Liver (tissue), 9 donors: ENCODE results near the gene HSPA4L. TPM values are rescaled to one million over a fixed set of nuclear protein-coding genes. Genes with fewer than 3 reads are reported as not detected.

Source experiments
- DNase-seq: peaks from one replicate; pipeline ENCODE4 v3.0.0-alpha.2; 2017; ENCODE audit warnings: low spot score
- H3K27ac ChIP-seq, 2 donors: one replicate each; pipeline ENCODE4 v1.7.0; 2013; ENCODE audit warnings: inconsistent platforms in 2 of 2, low read length in 2 of 2, control low read depth in 1 of 2, low read depth in 1 of 2, mild to moderate bottlenecking in 1 of 2
- H3K27me3 ChIP-seq, 4 donors: one replicate each; pipeline versions ENCODE4 v1.6.1 to v1.7.0; 2013; ENCODE audit warnings: low read length in 3 of 4, inconsistent platforms in 1 of 4, mild to moderate bottlenecking in 1 of 4, moderate library complexity in 1 of 4; ENCODE audit not compliant: control insufficient read depth in 4 of 4, insufficient read depth in 4 of 4
- H3K36me3 ChIP-seq, 4 donors: one replicate each; pipeline versions ENCODE4 v1.6.1 to v1.7.0; 2013; ENCODE audit warnings: low read length in 3 of 4, mild to moderate bottlenecking in 3 of 4, low read depth in 1 of 4, moderate library complexity in 1 of 4; ENCODE audit not compliant: control insufficient read depth in 4 of 4, insufficient read depth in 3 of 4
- H3K4me1 ChIP-seq, 4 donors: one replicate each; pipeline versions ENCODE4 v1.6.1 to v1.7.0; 2013; ENCODE audit warnings: low read length in 3 of 4, mild to moderate bottlenecking in 3 of 4, moderate library complexity in 1 of 4; ENCODE audit not compliant: control insufficient read depth in 4 of 4, insufficient read depth in 4 of 4
- H3K4me3 ChIP-seq, 3 donors: one replicate each; pipeline versions ENCODE4 v1.6.1 to v1.7.0; 2013; ENCODE audit warnings: low read length in 3 of 3, control low read depth in 1 of 3, low read depth in 1 of 3, mild to moderate bottlenecking in 1 of 3
- H3K9ac ChIP-seq, 2 donors: one replicate each; pipeline ENCODE4 v1.7.0; 2013; ENCODE audit warnings: low read length in 2 of 2, mild to moderate bottlenecking in 2 of 2, moderate library complexity in 2 of 2, control low read depth in 1 of 2, low read depth in 1 of 2
- H3K9me3 ChIP-seq, 4 donors: one replicate each; pipeline versions ENCODE4 v1.6.1 to v1.7.0; 2013; ENCODE audit warnings: low read length in 3 of 4; ENCODE audit not compliant: control insufficient read depth in 4 of 4
- EGR1 ChIP-seq, 2 donors: IDR thresholded peaks; 2 replicates each; pipeline ENCODE4 v1.6.1; 2016 to 2018; ENCODE audit warnings: antibody characterized with exemption in 2 of 2, low read depth in 2 of 2
- FOXA1 ChIP-seq: IDR thresholded peaks from 2 replicates; pipeline ENCODE4 v1.6.1; 2016; ENCODE audit warnings: antibody characterized with exemption
- FOXA2 ChIP-seq: IDR thresholded peaks from 2 replicates; pipeline ENCODE4 v1.6.1; 2016; ENCODE audit warnings: antibody characterized with exemption
- GABPA ChIP-seq, 2 donors: IDR thresholded peaks in 1 of 2; conservative IDR thresholded peaks in 1 of 2; 2 replicates each; pipeline ENCODE4 v1.6.1; 2016; ENCODE audit warnings: antibody characterized with exemption in 2 of 2, mild to moderate bottlenecking in 1 of 2, moderate library complexity in 1 of 2
- HNF4A ChIP-seq, 2 donors: conservative IDR thresholded peaks; 2 replicates each; pipeline ENCODE4 v1.6.1; 2016; ENCODE audit warnings: antibody characterized with exemption in 2 of 2, mild to moderate bottlenecking in 2 of 2
- JUND ChIP-seq, 2 donors: IDR thresholded peaks; 2 replicates each; pipeline ENCODE4 v1.6.1; 2016; ENCODE audit warnings: antibody characterized with exemption in 2 of 2
- RAD21 ChIP-seq, 2 donors: IDR thresholded peaks; 2 replicates each; pipeline ENCODE4 v1.6.1; 2016; ENCODE audit warnings: antibody characterized with exemption in 2 of 2, mild to moderate bottlenecking in 2 of 2
- RXRA ChIP-seq, 2 donors: IDR thresholded peaks; 2 replicates each; pipeline ENCODE4 v1.6.1; 2017 to 2018; ENCODE audit warnings: antibody characterized with exemption in 2 of 2, mild to moderate bottlenecking in 1 of 2
- SP1 ChIP-seq: IDR thresholded peaks from 2 replicates; pipeline ENCODE4 v1.6.1; 2018; ENCODE audit warnings: antibody characterized with exemption, mild to moderate bottlenecking
- TAF1 ChIP-seq: conservative IDR thresholded peaks from 2 replicates; pipeline ENCODE4 v1.6.1; 2016; ENCODE audit warnings: antibody characterized with exemption, mild to moderate bottlenecking
- YY1 ChIP-seq: IDR thresholded peaks from 2 replicates; pipeline ENCODE4 v1.6.1; 2016; ENCODE audit warnings: antibody characterized with exemption, mild to moderate bottlenecking
- WGBS: extraction: QIAGEN DNeasy Blood & Tissue Kit; methylation state at CpG from one replicate; pipeline ENCODE4 v1.1.7; 2013; 5-methylcytosine and 5-hydroxymethylcytosine counted together
- polyA plus RNA-seq, 2 donors: library from polyadenylated mRNA; stranded (reverse) in 1 of 2; unstranded in 1 of 2; fragments of 200-250 nt in 1 of 2; fragments of >200 nt in 1 of 2; fragmentation: Nextera tagmentation in 1 of 2; extraction: Ambion mirVana in 1 of 2; gene quantifications; one replicate each; pipeline versions ENCODE4 v1.2.1 to v1.2.3, GENCODE V29; 2013 to 2015
- total RNA-seq, 2 donors: library from RNA; depleted of rRNA; stranded (reverse); fragments of >200 nt; gene quantifications; one replicate each; pipeline ENCODE4 v1.2.3, GENCODE V29; 2014
- TF ChIP-seq, protein P1 (sequence below): IDR thresholded peaks from 2 replicates; pipeline ENCODE4 v1.6.1; 2016; ENCODE audit warnings: antibody characterized with exemption, mild to moderate bottlenecking
- TF ChIP-seq, protein P2 (sequence below): IDR thresholded peaks from 2 replicates; pipeline ENCODE4 v1.6.1; 2016; ENCODE audit warnings: antibody characterized with exemption
- TF ChIP-seq, protein P3 (sequence below): fragments of 150-350 bp; IDR thresholded peaks from 2 replicates; pipeline ENCODE4 v1.5.1; 2017; ENCODE audit warnings: improper control_type of control experiment, low read depth, low read length; ENCODE audit not compliant: missing input control
- TF ChIP-seq, protein P4 (sequence below): IDR thresholded peaks from 2 replicates; pipeline ENCODE4 v1.6.1; 2016; ENCODE audit warnings: antibody characterized with exemption
- donor health status: healthy.
- donor health status: healthy.
- donor health status: healthy.
- donor health status: healthy.
- donor health status: healthy.

The HSPA4L gene
- total and polyA plus RNA-seq, 4 donors, result 1.6 to 5.3 (median 2.8) TPM

DNA sequence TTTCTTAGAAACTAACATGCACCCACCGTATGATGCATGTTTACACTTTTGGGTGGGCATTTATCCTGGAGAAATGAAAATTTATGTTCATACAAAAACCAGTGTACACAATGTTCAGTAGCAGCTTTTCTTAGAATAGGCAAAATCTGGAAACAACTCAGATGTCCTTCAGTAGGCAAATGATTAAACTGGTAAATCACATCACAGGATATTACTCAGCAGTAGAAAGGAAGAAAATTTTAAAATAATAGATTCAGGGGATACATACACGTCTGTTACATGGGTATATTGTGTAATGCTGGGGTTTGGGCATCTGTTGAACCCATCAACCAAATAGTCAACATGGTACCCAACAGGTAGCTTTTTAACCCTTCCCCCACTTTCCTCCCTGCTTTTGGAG is 25.2 kb upstream of the HSPA4L start (continued):
- TF ChIP-seq, protein P1, sequence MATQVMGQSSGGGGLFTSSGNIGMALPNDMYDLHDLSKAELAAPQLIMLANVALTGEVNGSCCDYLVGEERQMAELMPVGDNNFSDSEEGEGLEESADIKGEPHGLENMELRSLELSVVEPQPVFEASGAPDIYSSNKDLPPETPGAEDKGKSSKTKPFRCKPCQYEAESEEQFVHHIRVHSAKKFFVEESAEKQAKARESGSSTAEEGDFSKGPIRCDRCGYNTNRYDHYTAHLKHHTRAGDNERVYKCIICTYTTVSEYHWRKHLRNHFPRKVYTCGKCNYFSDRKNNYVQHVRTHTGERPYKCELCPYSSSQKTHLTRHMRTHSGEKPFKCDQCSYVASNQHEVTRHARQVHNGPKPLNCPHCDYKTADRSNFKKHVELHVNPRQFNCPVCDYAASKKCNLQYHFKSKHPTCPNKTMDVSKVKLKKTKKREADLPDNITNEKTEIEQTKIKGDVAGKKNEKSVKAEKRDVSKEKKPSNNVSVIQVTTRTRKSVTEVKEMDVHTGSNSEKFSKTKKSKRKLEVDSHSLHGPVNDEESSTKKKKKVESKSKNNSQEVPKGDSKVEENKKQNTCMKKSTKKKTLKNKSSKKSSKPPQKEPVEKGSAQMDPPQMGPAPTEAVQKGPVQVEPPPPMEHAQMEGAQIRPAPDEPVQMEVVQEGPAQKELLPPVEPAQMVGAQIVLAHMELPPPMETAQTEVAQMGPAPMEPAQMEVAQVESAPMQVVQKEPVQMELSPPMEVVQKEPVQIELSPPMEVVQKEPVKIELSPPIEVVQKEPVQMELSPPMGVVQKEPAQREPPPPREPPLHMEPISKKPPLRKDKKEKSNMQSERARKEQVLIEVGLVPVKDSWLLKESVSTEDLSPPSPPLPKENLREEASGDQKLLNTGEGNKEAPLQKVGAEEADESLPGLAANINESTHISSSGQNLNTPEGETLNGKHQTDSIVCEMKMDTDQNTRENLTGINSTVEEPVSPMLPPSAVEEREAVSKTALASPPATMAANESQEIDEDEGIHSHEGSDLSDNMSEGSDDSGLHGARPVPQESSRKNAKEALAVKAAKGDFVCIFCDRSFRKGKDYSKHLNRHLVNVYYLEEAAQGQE, result no peak
- TF ChIP-seq JUND (IDR thresholded peaks at IDR 0.05) (no peak), FOXA1 (no peak), EGR1 (IDR thresholded peaks at IDR 0.05; ENCODE audit: low read depth in 2 of 2) (no peak), SP1 (no peak), HNF4A (conservative IDR thresholded peaks at IDR 0.05) (no peak), FOXA2 (no peak), TAF1 (no peak), GABPA (IDR thresholded peaks at IDR 0.05 in 1 of 2, conservative IDR thresholded peaks at IDR 0.05 in 1 of 2) (no peak), YY1 (no peak)
- TF ChIP-seq, protein P2, sequence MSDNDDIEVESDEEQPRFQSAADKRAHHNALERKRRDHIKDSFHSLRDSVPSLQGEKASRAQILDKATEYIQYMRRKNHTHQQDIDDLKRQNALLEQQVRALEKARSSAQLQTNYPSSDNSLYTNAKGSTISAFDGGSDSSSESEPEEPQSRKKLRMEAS, result no peak

DNA sequence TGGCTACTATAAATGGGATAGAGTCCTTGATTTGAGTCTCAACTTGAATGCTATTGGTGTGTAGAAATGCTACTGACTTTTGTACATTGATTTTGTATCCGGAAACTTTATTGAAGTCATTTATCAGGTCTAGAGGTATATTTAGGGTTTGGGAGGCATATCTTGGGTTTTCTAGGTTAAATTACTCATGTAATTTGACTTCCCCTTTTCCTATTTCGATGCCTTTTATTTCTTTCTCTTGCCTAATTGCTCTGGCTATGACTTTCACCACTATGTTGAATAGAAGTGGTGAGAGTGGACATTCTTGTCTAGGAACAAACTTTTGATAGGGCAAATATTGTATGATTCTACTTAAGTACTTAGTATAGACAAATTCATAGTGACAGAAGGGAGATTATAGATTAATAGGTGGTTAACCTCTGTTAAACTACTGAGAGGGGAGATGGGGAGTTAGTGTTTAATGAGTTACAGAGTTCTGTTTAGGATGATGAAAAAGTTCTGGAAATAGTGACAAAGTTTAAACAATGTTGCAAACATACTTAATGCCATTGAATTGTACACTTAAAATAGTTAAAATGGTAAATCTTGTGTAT is 22.8 kb upstream of the HSPA4L start:
- WGBS, result 80% methylated on average over 2 of the region's 2 CpGs
- DNase-seq, result no peak
- Histone ChIP-seq H3K9me3 (no peaks in the 10 kb centered on the region), H3K9ac (no peak overlapping the region), H3K4me3 (no peak overlapping the region), H3K36me3 (no peaks in the 10 kb centered on the region), H3K27ac (no peak overlapping the region), H3K4me1 (no peaks in the 10 kb centered on the region), H3K27me3 (no peaks in the 10 kb centered on the region)
- TF ChIP-seq RAD21 (IDR thresholded peaks at IDR 0.05), result no peak
- peak; percentile 21 to 31 for TF ChIP-seq RXRA (IDR thresholded peaks at IDR 0.05)
- TF ChIP-seq, protein P3, sequence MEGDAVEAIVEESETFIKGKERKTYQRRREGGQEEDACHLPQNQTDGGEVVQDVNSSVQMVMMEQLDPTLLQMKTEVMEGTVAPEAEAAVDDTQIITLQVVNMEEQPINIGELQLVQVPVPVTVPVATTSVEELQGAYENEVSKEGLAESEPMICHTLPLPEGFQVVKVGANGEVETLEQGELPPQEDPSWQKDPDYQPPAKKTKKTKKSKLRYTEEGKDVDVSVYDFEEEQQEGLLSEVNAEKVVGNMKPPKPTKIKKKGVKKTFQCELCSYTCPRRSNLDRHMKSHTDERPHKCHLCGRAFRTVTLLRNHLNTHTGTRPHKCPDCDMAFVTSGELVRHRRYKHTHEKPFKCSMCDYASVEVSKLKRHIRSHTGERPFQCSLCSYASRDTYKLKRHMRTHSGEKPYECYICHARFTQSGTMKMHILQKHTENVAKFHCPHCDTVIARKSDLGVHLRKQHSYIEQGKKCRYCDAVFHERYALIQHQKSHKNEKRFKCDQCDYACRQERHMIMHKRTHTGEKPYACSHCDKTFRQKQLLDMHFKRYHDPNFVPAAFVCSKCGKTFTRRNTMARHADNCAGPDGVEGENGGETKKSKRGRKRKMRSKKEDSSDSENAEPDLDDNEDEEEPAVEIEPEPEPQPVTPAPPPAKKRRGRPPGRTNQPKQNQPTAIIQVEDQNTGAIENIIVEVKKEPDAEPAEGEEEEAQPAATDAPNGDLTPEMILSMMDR, result no peak
- no peak for TF ChIP-seq HNF4A (conservative IDR thresholded peaks at IDR 0.05)
- no peak for TF ChIP-seq SP1

DNA sequence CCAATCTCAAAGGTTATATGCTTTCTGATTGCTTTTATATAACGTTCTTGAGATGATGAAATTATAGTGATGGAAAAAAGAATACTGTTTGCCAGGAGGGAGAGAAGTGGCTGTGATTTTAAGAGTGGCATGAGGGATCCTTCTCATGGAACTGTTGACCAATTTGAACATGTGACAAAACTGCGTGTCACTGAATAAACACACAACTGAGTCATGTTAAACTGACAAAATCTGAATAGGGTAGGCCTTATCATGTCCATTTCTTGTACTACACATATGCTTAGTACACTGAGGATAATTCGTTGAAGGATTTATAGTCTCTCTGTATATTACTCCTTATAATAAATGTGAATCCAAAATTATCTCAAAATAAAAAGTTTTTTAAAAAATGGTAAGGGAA is 22.2 kb upstream of the HSPA4L start:
- Histone ChIP-seq H3K9ac (no peak overlapping the region), H3K9me3 (no peaks in the 10 kb centered on the region), H3K27ac (no peak overlapping the region), H3K4me1 (no peaks in the 10 kb centered on the region), H3K4me3 (no peak overlapping the region), H3K36me3 (no peaks in the 10 kb centered on the region), H3K27me3 (no peaks in the 10 kb centered on the region)
- no peak for DNase-seq
- WGBS, result 47% methylated on average over 3 of the region's 3 CpGs
- peak; percentile 68 for TF ChIP-seq FOXA2
- peak in 1 of 2 donors; percentile 22 for TF ChIP-seq JUND (IDR thresholded peaks at IDR 0.05)
- TF ChIP-seq RAD21 (IDR thresholded peaks at IDR 0.05), result no peak
- TF ChIP-seq GABPA (IDR thresholded peaks at IDR 0.05 in 1 of 2, conservative IDR thresholded peaks at IDR 0.05 in 1 of 2), result no peak
- peak; percentile 2 to 6 for TF ChIP-seq HNF4A (conservative IDR thresholded peaks at IDR 0.05)
- TF ChIP-seq, protein P4, sequence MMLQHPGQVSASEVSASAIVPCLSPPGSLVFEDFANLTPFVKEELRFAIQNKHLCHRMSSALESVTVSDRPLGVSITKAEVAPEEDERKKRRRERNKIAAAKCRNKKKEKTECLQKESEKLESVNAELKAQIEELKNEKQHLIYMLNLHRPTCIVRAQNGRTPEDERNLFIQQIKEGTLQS, result peak; percentile 21
- TF ChIP-seq SP1, result peak; percentile 71
